ENCODE data around the gene ATOSB.

DNA sequence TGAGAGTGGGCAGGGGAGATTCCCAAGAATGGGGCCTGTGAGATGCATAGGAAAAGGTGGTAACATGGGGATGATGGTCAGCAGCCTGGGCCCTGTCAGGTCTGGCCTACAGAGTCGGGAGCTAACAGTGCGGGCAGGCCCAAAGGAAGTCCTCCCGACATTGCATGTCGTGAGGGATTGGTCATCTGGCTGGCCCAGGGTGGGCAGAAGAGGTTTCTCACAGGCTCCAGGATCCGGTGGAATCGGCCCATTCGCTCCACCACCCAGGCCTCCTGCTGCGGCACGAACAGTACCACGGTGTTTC lies 13.2 kb downstream of the ATOSB start:
- TF ChIP-seq, protein P1, sequence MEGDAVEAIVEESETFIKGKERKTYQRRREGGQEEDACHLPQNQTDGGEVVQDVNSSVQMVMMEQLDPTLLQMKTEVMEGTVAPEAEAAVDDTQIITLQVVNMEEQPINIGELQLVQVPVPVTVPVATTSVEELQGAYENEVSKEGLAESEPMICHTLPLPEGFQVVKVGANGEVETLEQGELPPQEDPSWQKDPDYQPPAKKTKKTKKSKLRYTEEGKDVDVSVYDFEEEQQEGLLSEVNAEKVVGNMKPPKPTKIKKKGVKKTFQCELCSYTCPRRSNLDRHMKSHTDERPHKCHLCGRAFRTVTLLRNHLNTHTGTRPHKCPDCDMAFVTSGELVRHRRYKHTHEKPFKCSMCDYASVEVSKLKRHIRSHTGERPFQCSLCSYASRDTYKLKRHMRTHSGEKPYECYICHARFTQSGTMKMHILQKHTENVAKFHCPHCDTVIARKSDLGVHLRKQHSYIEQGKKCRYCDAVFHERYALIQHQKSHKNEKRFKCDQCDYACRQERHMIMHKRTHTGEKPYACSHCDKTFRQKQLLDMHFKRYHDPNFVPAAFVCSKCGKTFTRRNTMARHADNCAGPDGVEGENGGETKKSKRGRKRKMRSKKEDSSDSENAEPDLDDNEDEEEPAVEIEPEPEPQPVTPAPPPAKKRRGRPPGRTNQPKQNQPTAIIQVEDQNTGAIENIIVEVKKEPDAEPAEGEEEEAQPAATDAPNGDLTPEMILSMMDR (IDR thresholded peaks at IDR 0.05): no peak
- TF ChIP-seq POLR2A (IDR thresholded peaks at IDR 0.05): no peak

All from stomach (tissue), 4 donors.